WTC11 (cell line): ENCODE data around the gene GNG13. TPM values are rescaled to one million over a fixed set of nuclear protein-coding genes. Genes with fewer than 3 reads are reported as not detected.

Experiments used
- ATAC-seq: fragments of 200-7000 bp; cut with Tn5 transposase; 2 replicates; pipeline ENCODE4 v1.10.0; 2021; ENCODE audit warnings: mild to moderate bottlenecking, moderate library complexity
- CTCF ChIA-PET: fragments of 300-600 bp; sonication (Branson Sonifier 250); formaldehyde crosslinking; loops from one replicate; lab custom pipeline; 2021; ENCODE audit warnings: antibody characterized with exemption; lab: Charles Lee
- POLR2A ChIA-PET: fragments of 350-600 bp; sonication (Branson Sonifier 250); formaldehyde crosslinking; loops from one replicate; lab custom pipeline; 2021; ENCODE audit warnings: antibody characterized with exemption; lab: Charles Lee
- DNase-seq: peaks from one replicate; pipeline ENCODE4 v3.0.0; 2021; ENCODE audit warnings: low spot score
- H3K27ac Mint-ChIP-seq: 2 replicates; pipeline ENCODE4 v1.8.0; 2021; ENCODE audit warnings: mixed read lengths
- H3K27me3 Mint-ChIP-seq: 2 replicates; pipeline ENCODE4 v1.8.0; 2021; ENCODE audit warnings: low read depth, mild to moderate bottlenecking, moderate library complexity, mixed read lengths
- H3K36me3 Mint-ChIP-seq: 2 replicates; pipeline ENCODE4 v1.8.0; 2021; ENCODE audit warnings: mixed read lengths
- H3K4me1 Mint-ChIP-seq: 2 replicates; pipeline ENCODE4 v1.8.0; 2022; ENCODE audit warnings: mixed read lengths
- H3K4me3 Mint-ChIP-seq: 2 replicates; pipeline ENCODE4 v1.8.0; 2021; ENCODE audit warnings: mild to moderate bottlenecking, moderate library complexity, mixed read lengths
- H3K9me3 Mint-ChIP-seq: 2 replicates; pipeline ENCODE4 v1.8.0; 2021; ENCODE audit warnings: mixed read lengths
- CTCF ChIP-seq: fragments of 200-600 bp; IDR thresholded peaks from 2 replicates; pipeline ENCODE4 v1.8.0; 2022; ENCODE audit warnings: antibody characterized with exemption
- ELF4 ChIP-seq: sonication (generic); formaldehyde crosslinking; IDR thresholded peaks from 2 replicates; pipeline ENCODE4 v1.8.1; 2022; ENCODE audit warnings: low read depth, mild to moderate bottlenecking, moderate library complexity, missing genetic modification reagents
- EMX1 ChIP-seq: fragments of 250-450 bp; sonication (Bioruptor Pico); IDR thresholded peaks from 2 replicates; pipeline ENCODE4 v1.8.0; 2021; ENCODE audit warnings: mild to moderate bottlenecking
- FOXJ3 ChIP-seq: sonication (generic); formaldehyde crosslinking; IDR thresholded peaks from 2 replicates; pipeline ENCODE4 v1.9.0; 2021; ENCODE audit warnings: missing genetic modification reagents, mild to moderate bottlenecking, borderline replicate concordance
- JUN ChIP-seq: sonication (generic); formaldehyde crosslinking; IDR thresholded peaks from 2 replicates; pipeline ENCODE4 v1.8.0; 2023; ENCODE audit warnings: mild to moderate bottlenecking, missing genetic modification reagents
- NR2C2 ChIP-seq: sonication (generic); formaldehyde crosslinking; IDR thresholded peaks from 2 replicates; pipeline ENCODE4 v1.8.0; 2022; ENCODE audit warnings: mild to moderate bottlenecking, missing genetic modification reagents
- NR3C1 ChIP-seq: sonication (generic); formaldehyde crosslinking; conservative IDR thresholded peaks from 2 replicates; pipeline ENCODE4 v1.8.1; 2023; ENCODE audit warnings: low read depth, mild to moderate bottlenecking, missing genetic modification reagents
- RELA ChIP-seq: sonication (generic); formaldehyde crosslinking; IDR thresholded peaks from 2 replicates; pipeline ENCODE4 v1.8.1; 2022; ENCODE audit warnings: missing genetic modification reagents, mild to moderate bottlenecking, borderline replicate concordance
- ZNF138 ChIP-seq: sonication (generic); formaldehyde crosslinking; conservative IDR thresholded peaks from 2 replicates; pipeline ENCODE4 v1.8.1; 2022; ENCODE audit warnings: mild to moderate bottlenecking, moderate library complexity, missing genetic modification reagents
- ZNF396 ChIP-seq: fragments of 250-450 bp; sonication (Bioruptor Pico); IDR thresholded peaks from 2 replicates; pipeline ENCODE4 v1.8.0; 2021; ENCODE audit warnings: mild to moderate bottlenecking, moderate library complexity, borderline replicate concordance
- ZNF416 ChIP-seq: fragments of 250-450 bp; sonication (Bioruptor Pico); IDR thresholded peaks from 2 replicates; pipeline ENCODE4 v1.9.0; 2021; ENCODE audit warnings: mild to moderate bottlenecking, inconsistent platforms
- ZNF423 ChIP-seq: fragments of 250-450 bp; sonication (Bioruptor Pico); IDR thresholded peaks from 2 replicates; pipeline ENCODE4 v2.1.2; 2022; ENCODE audit warnings: mild to moderate bottlenecking, moderate library complexity
- total RNA-seq: library from RNA; stranded (reverse); gene quantifications from 3 replicates; pipeline ENCODE4 v1.2.3, GENCODE V29; 2021
- TF ChIP-seq, protein P1 (sequence below): sonication (generic); formaldehyde crosslinking; IDR thresholded peaks from 2 replicates; pipeline ENCODE4 v1.8.0; 2022; ENCODE audit warnings: mild to moderate bottlenecking, missing genetic modification reagents
- TF ChIP-seq, protein P2 (sequence below): sonication (generic); formaldehyde crosslinking; IDR thresholded peaks from 2 replicates; pipeline ENCODE4 v1.8.0; 2023; ENCODE audit warnings: mild to moderate bottlenecking, missing genetic modification reagents
- TF ChIP-seq, protein P3 (sequence below): sonication (generic); formaldehyde crosslinking; IDR thresholded peaks from 2 replicates; pipeline ENCODE4 v1.8.0; 2022; ENCODE audit warnings: mild to moderate bottlenecking, missing genetic modification reagents
- TF ChIP-seq, protein P4 (sequence below): sonication (generic); formaldehyde crosslinking; IDR thresholded peaks from 2 replicates; pipeline ENCODE4 v1.8.0; 2022; ENCODE audit warnings: mild to moderate bottlenecking, missing genetic modification reagents

Gene GNG13
- total RNA-seq, 1 experiment from 2014 or later: not detected

- no peak for TF ChIP-seq JUN (CRISPR knock-in tag)
- no peak for TF ChIP-seq ELF4 (CRISPR knock-in tag)
- TF ChIP-seq, protein P1, sequence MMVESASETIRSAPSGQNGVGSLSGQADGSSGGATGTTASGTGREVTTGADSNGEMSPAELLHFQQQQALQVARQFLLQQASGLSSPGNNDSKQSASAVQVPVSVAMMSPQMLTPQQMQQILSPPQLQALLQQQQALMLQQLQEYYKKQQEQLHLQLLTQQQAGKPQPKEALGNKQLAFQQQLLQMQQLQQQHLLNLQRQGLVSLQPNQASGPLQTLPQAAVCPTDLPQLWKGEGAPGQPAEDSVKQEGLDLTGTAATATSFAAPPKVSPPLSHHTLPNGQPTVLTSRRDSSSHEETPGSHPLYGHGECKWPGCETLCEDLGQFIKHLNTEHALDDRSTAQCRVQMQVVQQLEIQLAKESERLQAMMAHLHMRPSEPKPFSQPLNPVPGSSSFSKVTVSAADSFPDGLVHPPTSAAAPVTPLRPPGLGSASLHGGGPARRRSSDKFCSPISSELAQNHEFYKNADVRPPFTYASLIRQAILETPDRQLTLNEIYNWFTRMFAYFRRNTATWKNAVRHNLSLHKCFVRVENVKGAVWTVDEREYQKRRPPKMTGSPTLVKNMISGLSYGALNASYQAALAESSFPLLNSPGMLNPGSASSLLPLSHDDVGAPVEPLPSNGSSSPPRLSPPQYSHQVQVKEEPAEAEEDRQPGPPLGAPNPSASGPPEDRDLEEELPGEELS: no peak
- TF ChIP-seq, protein P2, sequence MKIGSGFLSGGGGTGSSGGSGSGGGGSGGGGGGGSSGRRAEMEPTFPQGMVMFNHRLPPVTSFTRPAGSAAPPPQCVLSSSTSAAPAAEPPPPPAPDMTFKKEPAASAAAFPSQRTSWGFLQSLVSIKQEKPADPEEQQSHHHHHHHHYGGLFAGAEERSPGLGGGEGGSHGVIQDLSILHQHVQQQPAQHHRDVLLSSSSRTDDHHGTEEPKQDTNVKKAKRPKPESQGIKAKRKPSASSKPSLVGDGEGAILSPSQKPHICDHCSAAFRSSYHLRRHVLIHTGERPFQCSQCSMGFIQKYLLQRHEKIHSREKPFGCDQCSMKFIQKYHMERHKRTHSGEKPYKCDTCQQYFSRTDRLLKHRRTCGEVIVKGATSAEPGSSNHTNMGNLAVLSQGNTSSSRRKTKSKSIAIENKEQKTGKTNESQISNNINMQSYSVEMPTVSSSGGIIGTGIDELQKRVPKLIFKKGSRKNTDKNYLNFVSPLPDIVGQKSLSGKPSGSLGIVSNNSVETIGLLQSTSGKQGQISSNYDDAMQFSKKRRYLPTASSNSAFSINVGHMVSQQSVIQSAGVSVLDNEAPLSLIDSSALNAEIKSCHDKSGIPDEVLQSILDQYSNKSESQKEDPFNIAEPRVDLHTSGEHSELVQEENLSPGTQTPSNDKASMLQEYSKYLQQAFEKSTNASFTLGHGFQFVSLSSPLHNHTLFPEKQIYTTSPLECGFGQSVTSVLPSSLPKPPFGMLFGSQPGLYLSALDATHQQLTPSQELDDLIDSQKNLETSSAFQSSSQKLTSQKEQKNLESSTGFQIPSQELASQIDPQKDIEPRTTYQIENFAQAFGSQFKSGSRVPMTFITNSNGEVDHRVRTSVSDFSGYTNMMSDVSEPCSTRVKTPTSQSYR (CRISPR knock-in tag): no peak
- no peak for TF ChIP-seq ZNF396 (CRISPR knock-in tag)
- TF ChIP-seq, protein P3, sequence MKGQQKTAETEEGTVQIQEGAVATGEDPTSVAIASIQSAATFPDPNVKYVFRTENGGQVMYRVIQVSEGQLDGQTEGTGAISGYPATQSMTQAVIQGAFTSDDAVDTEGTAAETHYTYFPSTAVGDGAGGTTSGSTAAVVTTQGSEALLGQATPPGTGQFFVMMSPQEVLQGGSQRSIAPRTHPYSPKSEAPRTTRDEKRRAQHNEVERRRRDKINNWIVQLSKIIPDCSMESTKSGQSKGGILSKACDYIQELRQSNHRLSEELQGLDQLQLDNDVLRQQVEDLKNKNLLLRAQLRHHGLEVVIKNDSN (CRISPR knock-in tag): no peak
- TF ChIP-seq NR2C2 (CRISPR knock-in tag): no peak
- TF ChIP-seq ZNF416 (CRISPR knock-in tag): no peak
- no peak for TF ChIP-seq ZNF138
- no peak for TF ChIP-seq FOXJ3 (CRISPR knock-in tag)
- TF ChIP-seq, protein P4, sequence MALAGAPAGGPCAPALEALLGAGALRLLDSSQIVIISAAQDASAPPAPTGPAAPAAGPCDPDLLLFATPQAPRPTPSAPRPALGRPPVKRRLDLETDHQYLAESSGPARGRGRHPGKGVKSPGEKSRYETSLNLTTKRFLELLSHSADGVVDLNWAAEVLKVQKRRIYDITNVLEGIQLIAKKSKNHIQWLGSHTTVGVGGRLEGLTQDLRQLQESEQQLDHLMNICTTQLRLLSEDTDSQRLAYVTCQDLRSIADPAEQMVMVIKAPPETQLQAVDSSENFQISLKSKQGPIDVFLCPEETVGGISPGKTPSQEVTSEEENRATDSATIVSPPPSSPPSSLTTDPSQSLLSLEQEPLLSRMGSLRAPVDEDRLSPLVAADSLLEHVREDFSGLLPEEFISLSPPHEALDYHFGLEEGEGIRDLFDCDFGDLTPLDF (CRISPR knock-in tag): no peak
- no peak for TF ChIP-seq EMX1
- no peak for TF ChIP-seq NR3C1
- TF ChIP-seq CTCF: no peak
- TF ChIP-seq, all 79 proteins: peak for 0
- no peak overlapping the region for H3K4me3 Mint-ChIP-seq
- no peak overlapping the region for H3K27ac Mint-ChIP-seq
- H3K9me3 Mint-ChIP-seq: no peaks in the 10 kb centered on the region
- H3K36me3 Mint-ChIP-seq: no peaks in the 10 kb centered on the region
- ChIA-PET POLR2A (no interaction called here), CTCF (no interaction called here)
- ATAC-seq (no peak), DNase-seq (no peak)
- H3K4me1 Mint-ChIP-seq: no peaks in the 10 kb centered on the region
- no peaks in the 10 kb centered on the region for H3K27me3 Mint-ChIP-seq
Observed at GRCh38 chr16:779561-779960, 21.0 kb downstream of the GNG13 start.

GRCh38 chr16:778909-779527, 21.5 kb downstream of the GNG13 start:
- ChIA-PET POLR2A (no interaction called here), CTCF (no interaction called here)
- ATAC-seq (no peak), DNase-seq (no peak)
- no peaks in the 10 kb centered on the region for H3K9me3 Mint-ChIP-seq
- H3K27ac Mint-ChIP-seq: no peak overlapping the region
- H3K27me3 Mint-ChIP-seq: no peaks in the 10 kb centered on the region
- no peaks in the 10 kb centered on the region for H3K4me1 Mint-ChIP-seq
- H3K4me3 Mint-ChIP-seq: no peak overlapping the region
- no peaks in the 10 kb centered on the region for H3K36me3 Mint-ChIP-seq
- TF ChIP-seq RELA (CRISPR knock-in tag): 0 out of 2 replicates have a peak, but pooled peaks have one; percentile 3
- no peak for TF ChIP-seq ZNF423 (CRISPR knock-in tag)
